Middle frontal gyrus (tissue), 1 donor: ENCODE data around the gene AFTPH.
A peak's percentile ranks its signal among the peaks of the same experiment; 100 is the strongest.

ENCODE experiments used
- DNase-seq: peaks from one replicate; pipeline ENCODE4 v3.0.0-alpha.2; 2015; ENCODE audit warnings: low spot score; ENCODE audit errors: extremely low spot score

AFTPH gene

GRCh38 chr2:64609227-64609941 lies 85.3 kb downstream of the AFTPH start:
- peak; percentile 15 for DNase-seq

DNA sequence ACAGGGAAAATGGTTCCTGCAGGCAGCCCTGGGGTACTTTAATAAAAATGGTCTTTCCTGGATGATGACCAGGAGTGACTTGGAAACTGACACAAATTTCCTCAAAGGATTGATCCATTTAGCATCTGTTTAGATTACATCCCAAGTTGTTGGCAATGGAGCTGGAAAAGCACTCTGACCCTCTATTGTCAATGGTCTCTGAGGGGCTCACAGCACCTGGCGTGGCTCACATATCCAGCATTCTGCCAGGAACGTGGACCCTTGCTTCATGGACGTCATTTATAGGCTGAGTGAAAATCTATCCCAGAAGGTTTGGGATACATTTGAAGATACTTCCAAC lies 85.8 kb downstream of the AFTPH start:
- no peak for DNase-seq

- no peak for DNase-seq
Measured at GRCh38 chr2:64610316-64610855, 86.3 kb downstream of the AFTPH start.

- DNase-seq: no peak
Measured at GRCh38 chr2:64612575-64613195, 88.6 kb downstream of the AFTPH start.

DNA sequence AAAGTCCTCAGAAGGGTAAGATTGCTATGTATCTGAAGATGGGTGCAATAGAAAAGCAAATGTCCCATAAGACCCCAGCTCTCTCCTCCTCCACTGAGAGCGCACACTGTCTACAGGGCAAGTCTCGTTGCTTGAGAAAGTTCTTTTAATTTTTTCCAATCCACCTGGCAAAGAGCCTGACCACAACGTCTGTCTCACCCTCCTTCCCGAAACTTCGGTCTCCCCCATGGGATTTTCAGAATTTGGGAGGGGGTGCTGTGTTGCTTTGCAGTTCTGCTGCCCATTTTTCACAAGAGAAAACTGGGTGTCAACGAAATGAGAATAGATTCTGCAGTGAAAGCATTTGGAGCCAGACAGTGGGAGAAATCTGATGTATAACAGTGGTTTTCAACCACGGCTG lies 89.1 kb downstream of the AFTPH start:
- no peak for DNase-seq

GRCh38 chr2:64615192-64615763 lies 91.2 kb downstream of the AFTPH start:
- no peak for DNase-seq

DNA sequence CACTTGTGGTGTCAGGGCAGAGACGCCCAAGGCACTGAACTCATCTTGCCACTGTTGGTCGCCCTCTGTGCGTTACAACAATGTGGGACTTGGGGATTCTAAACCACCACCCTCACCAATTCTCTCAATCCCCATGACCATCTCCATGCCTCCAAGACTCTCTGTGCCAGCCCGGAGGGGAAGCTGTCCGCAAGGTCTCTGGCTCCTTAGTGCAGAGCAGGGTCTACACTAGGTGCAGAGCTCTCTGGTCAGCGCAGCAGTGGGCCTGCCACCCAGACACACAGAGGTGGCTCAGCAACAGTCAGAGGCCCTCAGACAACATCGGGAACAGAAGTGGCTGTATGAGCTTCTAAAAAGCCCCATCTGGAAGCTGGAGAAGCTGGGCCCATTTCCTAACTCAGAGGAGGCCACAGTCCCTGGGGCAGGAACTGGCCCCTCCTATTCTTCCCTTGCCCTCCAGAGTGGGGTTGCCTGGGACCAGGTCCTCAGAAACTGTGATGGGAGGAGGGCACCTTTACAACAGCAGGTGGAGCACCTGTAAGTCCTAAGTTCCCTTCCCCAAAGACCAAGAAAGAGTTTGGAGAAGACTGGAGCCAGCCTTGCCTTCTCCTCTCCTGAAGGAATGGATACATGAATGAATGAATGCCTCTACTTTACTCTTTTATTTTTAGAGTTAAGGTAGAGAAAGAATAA lies 91.9 kb downstream of the AFTPH start:
- no peak for DNase-seq

GRCh38 chr2:64617631-64618151 lies 93.6 kb downstream of the AFTPH start:
- no peak for DNase-seq

- DNase-seq: no peak
Measured at GRCh38 chr2:64620661-64621060, 96.5 kb downstream of the AFTPH start.

GRCh38 chr2:64622443-64623241 lies 98.5 kb downstream of the AFTPH start:
- no peak for DNase-seq

DNA sequence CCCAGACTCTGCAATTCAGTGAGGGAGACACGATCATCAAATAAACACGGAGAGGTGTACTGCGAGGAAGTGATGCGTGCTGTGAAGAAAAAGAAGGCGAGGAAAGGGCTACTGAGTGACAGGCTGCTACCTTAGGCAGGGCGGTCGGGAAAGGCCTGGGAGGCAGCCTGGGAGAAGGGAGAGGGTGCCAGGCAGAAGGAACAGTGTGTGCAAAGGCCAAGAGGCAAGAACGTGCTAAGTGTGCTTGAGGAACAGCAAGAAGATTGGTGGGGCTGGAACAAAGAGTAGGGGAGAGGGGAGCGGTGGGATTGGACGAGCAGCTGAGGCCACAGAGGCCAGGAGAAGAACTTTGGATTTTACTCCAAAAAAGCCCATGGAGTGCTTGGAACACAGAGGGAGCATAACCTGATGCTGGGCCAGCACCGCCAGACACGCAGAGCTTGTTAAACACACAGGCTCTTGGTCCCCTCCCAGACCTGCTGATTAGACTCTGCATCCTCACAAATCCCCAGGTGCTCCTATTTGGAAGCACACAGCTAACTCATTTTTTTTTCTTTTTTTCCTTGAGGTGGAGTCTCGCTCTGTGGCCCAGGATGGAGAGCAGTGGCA lies 99.2 kb downstream of the AFTPH start:
- no peak for DNase-seq

DNA sequence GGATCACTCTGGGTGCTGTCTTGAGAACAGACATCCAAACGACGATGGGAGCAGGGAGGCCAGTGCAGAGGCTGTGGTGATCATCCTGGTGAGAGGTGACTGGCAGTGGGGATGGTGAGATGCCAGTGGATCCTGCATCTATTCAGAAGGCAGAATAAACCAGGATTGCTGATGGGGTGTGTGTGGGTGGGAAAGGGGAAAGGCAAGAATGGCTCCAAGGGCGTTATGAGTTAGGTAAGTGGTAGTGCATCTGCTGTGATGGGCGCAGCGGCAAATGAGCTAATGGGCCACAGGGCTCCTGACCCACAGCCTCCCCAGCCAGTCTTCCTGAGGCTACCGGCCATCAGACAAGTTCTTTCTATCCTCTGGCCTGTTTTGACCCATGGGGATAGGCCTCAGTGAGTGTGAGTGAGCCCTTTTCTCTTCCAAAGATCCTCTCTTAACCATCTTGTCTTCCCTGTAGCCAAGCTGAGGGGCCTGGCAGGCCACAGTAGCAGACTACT lies 100.0 kb downstream of the AFTPH start:
- no peak for DNase-seq

DNA sequence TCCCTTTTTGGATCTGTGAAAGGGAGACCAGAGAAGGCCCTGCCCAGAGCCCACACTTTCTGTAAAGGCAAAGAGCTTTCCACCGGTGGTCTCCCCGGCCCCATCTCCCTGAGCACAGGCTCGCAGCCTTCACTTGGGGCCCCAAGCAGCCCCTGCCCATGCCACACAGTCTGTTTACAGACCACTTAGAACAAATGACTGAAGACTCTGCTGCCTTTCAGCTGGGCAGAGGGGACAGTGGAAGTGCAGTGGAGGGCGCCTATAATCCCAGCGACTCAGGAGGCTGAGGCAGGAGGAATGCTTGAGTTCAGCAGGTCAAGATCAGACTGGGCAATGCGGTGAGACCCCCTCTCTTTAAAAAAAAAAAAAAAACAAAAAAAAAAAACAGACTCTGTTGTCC lies 100.7 kb downstream of the AFTPH start:
- DNase-seq: no peak

DNA sequence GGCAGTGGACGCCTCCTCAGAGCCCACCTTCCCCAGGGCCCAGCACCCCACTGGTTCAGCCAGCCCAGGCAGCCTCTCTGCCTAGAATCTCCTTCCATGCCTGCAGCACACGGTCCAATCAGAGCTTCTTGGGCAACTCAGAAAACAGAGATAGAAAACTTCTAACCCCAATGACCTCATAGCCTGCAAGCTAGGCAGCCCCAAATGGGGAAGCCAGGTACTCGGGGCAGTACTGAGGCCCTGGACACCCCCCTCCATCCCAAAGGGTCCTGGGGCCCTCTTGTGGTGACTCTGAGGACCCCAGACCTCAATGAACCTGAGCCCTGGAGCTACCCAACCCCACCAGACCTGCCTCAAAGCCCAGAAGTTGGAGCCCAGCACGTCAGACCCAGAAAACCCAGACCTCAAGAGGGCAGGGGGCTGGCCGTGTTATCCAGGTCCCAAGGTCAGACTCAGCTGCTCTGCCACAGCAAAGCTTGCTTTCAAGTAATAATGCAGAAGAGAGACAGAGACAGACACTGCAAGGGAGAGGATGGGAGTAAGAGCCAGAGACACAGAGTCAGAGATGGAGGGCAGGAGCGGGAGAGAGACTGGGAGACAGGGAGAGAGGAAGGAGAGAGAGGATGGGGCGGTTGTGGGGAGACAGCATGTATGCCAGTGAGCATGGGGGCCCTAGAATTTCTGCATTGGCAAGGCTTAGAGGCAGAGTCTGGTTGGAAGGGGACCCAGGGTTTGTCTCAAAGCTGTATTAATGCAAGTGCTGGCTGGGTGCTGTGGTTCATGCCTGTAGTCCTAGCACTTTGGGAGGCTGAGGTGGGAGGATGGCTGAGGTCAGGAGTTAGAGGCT lies 101.4 kb downstream of the AFTPH start:
- no peak for DNase-seq

- DNase-seq: no peak
Measured at GRCh38 chr2:64626146-64626809, 102.2 kb downstream of the AFTPH start.

DNA sequence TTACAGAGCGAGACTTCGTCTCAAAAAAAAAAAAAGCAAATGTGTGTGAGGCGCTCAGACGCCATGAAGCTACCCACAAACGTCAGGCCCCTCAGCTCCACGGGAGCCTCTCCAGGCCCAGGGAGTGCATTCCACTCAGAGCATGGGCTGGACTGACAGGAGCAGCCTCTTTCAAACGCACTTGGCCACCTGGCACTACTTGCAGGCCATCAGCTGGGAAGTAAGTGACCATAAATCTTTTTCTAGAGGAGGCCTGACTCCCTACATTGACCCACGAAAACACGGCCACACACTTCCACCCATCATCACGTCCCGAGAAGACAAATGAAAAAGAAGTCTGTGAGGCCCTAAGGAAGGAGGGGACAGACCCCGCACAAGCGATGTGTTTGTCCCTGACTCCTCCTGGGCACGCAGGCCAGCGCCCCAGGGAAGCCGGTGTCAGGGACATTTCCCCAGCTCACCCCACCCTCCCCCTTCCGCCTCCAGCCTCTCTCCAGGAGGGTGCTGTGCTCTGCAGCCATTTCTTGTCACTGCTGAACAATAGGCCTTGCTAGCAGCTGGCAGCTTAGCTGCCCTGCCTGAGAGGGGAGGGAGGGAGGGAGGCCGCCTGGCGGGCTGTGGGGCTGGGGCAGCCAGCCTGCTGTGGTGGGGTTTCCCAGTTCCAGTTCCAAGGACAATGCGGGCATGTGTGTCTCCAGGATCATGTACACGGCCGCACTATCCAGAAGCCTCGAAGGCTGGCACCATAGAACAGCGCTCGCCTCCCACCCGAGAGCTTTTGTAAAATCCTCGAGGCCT lies 103.0 kb downstream of the AFTPH start:
- no peak for DNase-seq

GRCh38 chr2:64627860-64628841 lies 104.0 kb downstream of the AFTPH start:
- DNase-seq: no peak
